Thyroid gland (tissue), 4 donors: ENCODE data around the gene RGS19. TPM values are rescaled to one million over a fixed set of nuclear protein-coding genes. Genes with fewer than 3 reads are reported as not detected.

Experiments used
- DNase-seq, 2 donors: peaks; one replicate each; pipeline ENCODE4 v3.0.0-alpha.2; 2019
- H3K27ac ChIP-seq, 3 donors: fragments of 200-600 bp; sonication (generic); 1 replicate in 2 of 3; 2 replicates in 1 of 3; pipeline ENCODE4 v1.5.1; 2016 to 2019; ENCODE audit warnings: mild to moderate bottlenecking in 1 of 3, moderate library complexity in 1 of 3
- H3K27me3 ChIP-seq: fragments of 200-600 bp; sonication (generic); one replicate; pipeline ENCODE4 v1.5.1; 2019
- H3K36me3 ChIP-seq, 2 donors: fragments of 200-600 bp; sonication (generic); one replicate each; pipeline ENCODE4 v1.5.1; 2016 to 2019
- H3K4me1 ChIP-seq, 2 donors: fragments of 200-600 bp; sonication (generic); one replicate each; pipeline ENCODE4 v1.5.1; 2017 to 2019
- H3K4me3 ChIP-seq, 3 donors: fragments of 200-600 bp; sonication (generic); replicated peaks in 1 of 3; 1 replicate in 2 of 3; 2 replicates in 1 of 3; pipeline ENCODE4 v1.5.1; 2016; ENCODE audit warnings: mild to moderate bottlenecking in 1 of 3
- H3K9me3 ChIP-seq: fragments of 200-600 bp; sonication (generic); one replicate; pipeline ENCODE4 v1.5.1; 2017
- CTCF ChIP-seq, 6 experiments: fragments of 200-600 bp in 3 of 6; fragments of 450-650 bp in 3 of 6; sonication (generic) in 3 of 6; IDR thresholded peaks; one replicate each; pipeline ENCODE4 v1.5.1; 2016 to 2019; ENCODE audit warnings: antibody characterized with exemption in 6 of 6, mild to moderate bottlenecking in 2 of 6, inconsistent platforms in 1 of 6, moderate library complexity in 1 of 6
- POLR2A ChIP-seq, 2 donors: fragments of 450-650 bp; IDR thresholded peaks; one replicate each; pipeline ENCODE4 v1.6.1; 2017; ENCODE audit warnings: antibody characterized with exemption in 2 of 2, mild to moderate bottlenecking in 2 of 2, moderate library complexity in 1 of 2
- WGBS, 2 donors: methylation state at CpG; one replicate each; pipeline ENCODE4 v1.1.5; 2017; 5-methylcytosine and 5-hydroxymethylcytosine counted together
- intact Hi-C: fragments of 100-400 bp; cut with DNase I; formaldehyde crosslinking; loops from one replicate; pipeline ENCODE4 v1.15.1; 2023
- total RNA-seq, 4 donors: library from RNA; depleted of rRNA; stranded (reverse); fragments of >200 nt; gene quantifications; one replicate each; pipeline ENCODE4 v1.2.3, GENCODE V29; 2016

The RGS19 gene
- total RNA-seq, 4 donors from 2014 or later: 10.5 to 17.2 (median 13.4) TPM

- Histone ChIP-seq H3K27ac (no peak overlapping the region), H3K9me3 (no peaks in the 10 kb centered on the region), H3K27me3 (no peaks in the 10 kb centered on the region), H3K36me3 (peaks cover 81 to 91% of the 10 kb centered on the region in 2 donors), H3K4me1 (no peaks in the 10 kb centered on the region), H3K4me3 (no peak overlapping the region)
- intact Hi-C loops: no loop called here
- 96% methylated on average over 10 to 15 of the region's 24 CpGs for WGBS, 2 donors
- DNase-seq: no peak
- TF ChIP-seq CTCF (IDR thresholded peaks at IDR 0.05) (no peak), POLR2A (IDR thresholded peaks at IDR 0.05) (no peak)
Measured at GRCh38 chr20:64027981-64028685, 51.2 kb downstream of the RGS19 start.

- intact Hi-C loops: no loop called here
Measured at GRCh38 chr20:64025826-64026412, 53.4 kb downstream of the RGS19 start.

GRCh38 chr20:64025101-64025825 is 54.1 kb downstream of the RGS19 start:
- Histone ChIP-seq H3K27ac (no peak overlapping the region), H3K4me3 (no peak overlapping the region), H3K27me3 (no peaks in the 10 kb centered on the region), H3K36me3 (peaks cover 82 to 84% of the 10 kb centered on the region in 2 donors), H3K4me1 (no peaks in the 10 kb centered on the region), H3K9me3 (no peaks in the 10 kb centered on the region)
- intact Hi-C loops: no loop called here
- WGBS, 2 donors: 92 to 95% methylated on average over 18 of the region's 18 CpGs
- no peak for DNase-seq
- TF ChIP-seq POLR2A (IDR thresholded peaks at IDR 0.05) (no peak), CTCF (IDR thresholded peaks at IDR 0.05) (no peak)

More at GRCh38 chr20:64025826-64026412, 53.4 kb downstream of the RGS19 start:
- Histone ChIP-seq H3K36me3 (peaks cover 86 to 88% of the 10 kb centered on the region in 2 donors), H3K27ac (no peak overlapping the region), H3K27me3 (no peaks in the 10 kb centered on the region), H3K9me3 (no peaks in the 10 kb centered on the region), H3K4me3 (no peak overlapping the region), H3K4me1 (no peaks in the 10 kb centered on the region)
- WGBS, 2 donors: 95 to 96% methylated on average over 21 to 29 of the region's 29 CpGs
- no peak for DNase-seq
- no peak for TF ChIP-seq POLR2A (IDR thresholded peaks at IDR 0.05)
- TF ChIP-seq CTCF (IDR thresholded peaks at IDR 0.05): no peak

GRCh38 chr20:64024141-64024990 is 55.0 kb downstream of the RGS19 start:
- Histone ChIP-seq H3K4me1 (no peaks in the 10 kb centered on the region), H3K27ac (no peak overlapping the region), H3K36me3 (peaks cover 80 to 82% of the 10 kb centered on the region in 2 donors), H3K27me3 (no peaks in the 10 kb centered on the region), H3K9me3 (no peaks in the 10 kb centered on the region), H3K4me3 (no peak overlapping the region)
- TF ChIP-seq POLR2A (IDR thresholded peaks at IDR 0.05) (no peak), CTCF (IDR thresholded peaks at IDR 0.05) (no peak)
- intact Hi-C loops: no loop called here
- 83 to 85% methylated on average over 11 to 15 of the region's 17 CpGs for WGBS, 2 donors
- DNase-seq: no peak
